Stomach smooth muscle (tissue), 2 donors: Measurements from ENCODE around the gene LONRF2.
"Not testable (repeated sequence)": the region's sequence is repeated elsewhere in the genome, so short reads cannot be mapped to it uniquely, and the experiment has no call there.

ENCODE experiments used
- H3K27ac ChIP-seq: one replicate; pipeline ENCODE4 v1.7.0; 2013; ENCODE audit warnings: mild to moderate bottlenecking, low read length, inconsistent platforms
- H3K27me3 ChIP-seq, 2 donors: one replicate each; pipeline ENCODE4 v1.7.0; 2013; ENCODE audit warnings: low read length in 2 of 2; ENCODE audit not compliant: insufficient read depth in 2 of 2, control insufficient read depth in 1 of 2
- H3K36me3 ChIP-seq, 2 donors: one replicate each; pipeline ENCODE4 v1.7.0; 2013; ENCODE audit warnings: low read length in 2 of 2; ENCODE audit not compliant: control insufficient read depth in 2 of 2, insufficient read depth in 2 of 2
- H3K4me1 ChIP-seq: one replicate; pipeline ENCODE4 v1.7.0; 2013; ENCODE audit warnings: low read length; ENCODE audit not compliant: control insufficient read depth, insufficient read depth
- H3K4me3 ChIP-seq, 2 donors: one replicate each; pipeline ENCODE4 v1.7.0; 2013; ENCODE audit warnings: low read length in 2 of 2
- H3K9ac ChIP-seq, 2 donors: one replicate each; pipeline ENCODE4 v1.7.0; 2013; ENCODE audit warnings: low read length in 2 of 2, mild to moderate bottlenecking in 1 of 2
- H3K9me3 ChIP-seq, 2 donors: one replicate each; pipeline ENCODE4 v1.7.0; 2013; ENCODE audit warnings: low read length in 2 of 2; ENCODE audit not compliant: control insufficient read depth in 2 of 2
- donor health status: healthy.
- donor health status: Pancreatic carcinoma.

LONRF2 gene

GRCh38 chr2:100254646-100255210 is 67.6 kb downstream of the LONRF2 start:
- Histone ChIP-seq H3K9me3 (no peaks in the 10 kb centered on the region), H3K9ac (no peak overlapping the region), H3K4me1 (peaks cover 11% of the 10 kb centered on the region), H3K27me3 (no peaks in the 10 kb centered on the region), H3K4me3 (no peak overlapping the region), H3K27ac (no peak overlapping the region), H3K36me3 (no peaks in the 10 kb centered on the region)

- H3K4me3 ChIP-seq = no peak overlapping the region
- H3K36me3 ChIP-seq = no peaks in the 10 kb centered on the region
- H3K4me1 ChIP-seq = peaks cover 11% of the 10 kb centered on the region
- no peaks in the 10 kb centered on the region for H3K9me3 ChIP-seq
- H3K27me3 ChIP-seq = no peaks in the 10 kb centered on the region
- no peak overlapping the region for H3K27ac ChIP-seq
- H3K9ac ChIP-seq = no peak overlapping the region
Measured at GRCh38 chr2:100253786-100254185, 68.5 kb downstream of the LONRF2 start.

- no peaks in the 10 kb centered on the region for H3K36me3 ChIP-seq
- H3K27me3 ChIP-seq = no peaks in the 10 kb centered on the region
- H3K27ac ChIP-seq = no peak overlapping the region
- no peaks in the 10 kb centered on the region for H3K9me3 ChIP-seq
- no peak overlapping the region for H3K4me3 ChIP-seq
- peaks cover 5% of the 10 kb centered on the region for H3K4me1 ChIP-seq
- no peak overlapping the region for H3K9ac ChIP-seq
Measured at GRCh38 chr2:100252811-100253698, 69.2 kb downstream of the LONRF2 start.

DNA sequence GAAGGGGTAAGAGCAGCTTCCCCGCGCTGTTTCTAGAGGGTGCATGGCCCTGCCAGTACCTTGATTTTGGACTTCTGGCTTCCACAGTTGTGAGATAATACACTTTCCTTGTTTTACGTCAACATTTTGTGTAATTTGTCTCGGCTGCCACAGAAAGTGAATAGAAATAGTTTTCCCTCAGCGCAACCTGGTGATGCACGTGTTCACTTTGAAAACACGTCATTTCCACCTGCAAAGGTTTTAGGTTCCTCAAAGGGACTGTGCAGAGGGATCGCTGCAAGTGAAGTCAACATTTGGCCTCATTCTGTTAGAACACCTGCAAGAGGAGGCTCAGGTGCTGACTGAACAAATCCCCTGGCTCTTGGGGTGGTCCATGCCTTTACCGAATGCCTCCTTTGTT is 71.7 kb downstream of the LONRF2 start:
- no peak overlapping the region for H3K9ac ChIP-seq
- H3K4me1 ChIP-seq = no peaks in the 10 kb centered on the region
- no peaks in the 10 kb centered on the region for H3K36me3 ChIP-seq
- H3K9me3 ChIP-seq = no peaks in the 10 kb centered on the region
- no peaks in the 10 kb centered on the region for H3K27me3 ChIP-seq
- no peak overlapping the region for H3K27ac ChIP-seq
- H3K4me3 ChIP-seq = no peak overlapping the region

DNA sequence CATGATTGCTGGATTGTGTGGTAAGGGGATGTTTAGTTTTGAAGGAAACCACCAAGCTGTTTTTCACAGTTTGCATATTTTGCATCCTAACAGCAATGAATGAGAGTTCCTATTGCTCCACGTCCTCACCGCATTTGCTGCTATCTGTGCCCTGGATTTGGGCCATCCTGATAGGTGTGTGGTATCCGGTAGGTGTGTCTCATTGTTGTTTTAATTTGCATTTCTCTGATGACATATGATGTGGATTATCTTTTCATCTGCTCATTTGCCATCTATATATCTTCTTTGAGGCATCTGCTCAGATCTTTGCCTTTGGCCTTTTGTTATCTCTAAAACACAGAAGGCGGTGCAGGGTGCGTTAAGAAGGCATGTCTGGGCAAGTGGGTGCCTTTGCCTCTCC is 73.3 kb downstream of the LONRF2 start:
- H3K27me3 ChIP-seq = no peaks in the 10 kb centered on the region
- H3K36me3 ChIP-seq = no peaks in the 10 kb centered on the region
- no peak overlapping the region for H3K27ac ChIP-seq
- H3K9me3 ChIP-seq = no peaks in the 10 kb centered on the region
- H3K9ac ChIP-seq = no peak overlapping the region
- H3K4me3 ChIP-seq = no peak overlapping the region
- no peaks in the 10 kb centered on the region for H3K4me1 ChIP-seq

- not testable (repeated sequence) for H3K9ac ChIP-seq, H3K27me3 ChIP-seq, H3K27ac ChIP-seq, H3K9me3 ChIP-seq, H3K36me3 ChIP-seq, H3K4me3 ChIP-seq, H3K4me1 ChIP-seq
Measured at GRCh38 chr2:100248556-100248955, 73.7 kb downstream of the LONRF2 start.

DNA sequence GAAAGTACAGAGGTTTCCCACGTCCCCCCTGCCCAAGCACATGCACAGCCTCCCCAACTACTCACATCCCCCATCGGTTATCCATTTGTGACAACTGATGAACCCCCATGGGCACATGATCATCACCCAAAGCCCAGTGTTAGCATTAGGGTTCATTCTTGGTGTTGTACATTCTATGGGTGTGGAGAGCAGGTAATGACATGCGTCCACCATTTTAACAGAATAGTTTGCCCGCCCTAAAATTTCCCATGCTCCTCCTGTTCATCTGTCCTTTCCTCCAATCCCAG is 74.3 kb downstream of the LONRF2 start:
- H3K27ac ChIP-seq = no peak overlapping the region
- H3K4me1 ChIP-seq = no peaks in the 10 kb centered on the region
- no peaks in the 10 kb centered on the region for H3K36me3 ChIP-seq
- H3K27me3 ChIP-seq = no peaks in the 10 kb centered on the region
- H3K9ac ChIP-seq = no peak overlapping the region
- H3K9me3 ChIP-seq = no peaks in the 10 kb centered on the region
- H3K4me3 ChIP-seq = no peak overlapping the region

GRCh38 chr2:100247256-100248043 is 74.9 kb downstream of the LONRF2 start:
- Histone ChIP-seq H3K27ac (no peak overlapping the region), H3K9ac (no peak overlapping the region), H3K4me1 (no peaks in the 10 kb centered on the region), H3K9me3 (no peaks in the 10 kb centered on the region), H3K4me3 (no peak overlapping the region), H3K36me3 (no peaks in the 10 kb centered on the region), H3K27me3 (no peaks in the 10 kb centered on the region)

DNA sequence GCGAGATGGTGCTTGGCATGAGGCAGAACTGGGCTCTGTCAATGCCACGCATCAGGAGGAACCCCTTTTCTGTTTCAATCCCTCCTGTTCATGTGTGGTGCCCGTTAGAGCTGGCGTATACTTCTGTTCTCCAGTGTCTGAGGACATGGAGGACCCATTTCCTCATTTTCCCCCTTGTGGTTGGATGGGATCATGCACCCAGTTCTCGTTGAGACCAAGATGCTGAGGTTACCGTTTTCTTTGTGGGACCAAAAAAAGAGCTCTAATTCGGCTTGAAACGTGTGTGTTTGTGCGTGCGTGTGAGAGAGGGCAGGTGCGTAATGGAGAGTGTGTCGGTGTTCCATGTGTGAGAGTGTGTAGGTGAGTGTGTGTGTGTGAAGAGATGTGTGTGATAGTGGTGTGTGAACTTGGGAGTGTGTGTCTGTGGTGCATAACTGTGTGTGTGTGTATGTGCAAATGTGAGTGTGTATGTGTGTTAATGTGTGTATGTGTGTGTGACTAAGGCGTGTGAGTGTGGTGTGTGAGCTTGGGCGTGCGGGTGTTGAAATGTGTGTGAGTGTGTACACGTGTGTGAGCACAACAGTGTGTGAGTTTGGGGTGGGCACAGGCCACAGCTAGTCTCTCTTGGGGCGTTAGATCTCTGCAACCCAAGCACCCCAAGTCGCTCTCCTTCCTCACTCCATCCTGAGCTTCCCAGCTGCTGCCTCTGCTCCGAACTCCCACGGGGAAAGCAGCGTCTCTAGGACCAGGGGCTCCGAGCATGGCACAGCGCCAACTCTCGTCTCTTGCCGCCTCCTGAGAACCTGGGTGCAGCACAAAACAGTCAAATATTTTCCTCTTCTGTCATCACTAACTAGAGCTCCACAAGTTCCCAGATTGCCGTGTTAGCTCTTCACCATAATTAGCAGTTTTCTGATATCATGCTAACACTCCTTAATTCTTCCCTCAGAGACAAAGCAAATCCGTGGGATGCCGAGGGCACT is 75.8 kb downstream of the LONRF2 start:
- no peaks in the 10 kb centered on the region for H3K4me1 ChIP-seq

GRCh38 chr2:100245681-100246080 is 76.6 kb downstream of the LONRF2 start:
- H3K27ac ChIP-seq = no peak overlapping the region
- H3K9me3 ChIP-seq = no peaks in the 10 kb centered on the region
- H3K27me3 ChIP-seq = no peaks in the 10 kb centered on the region
- no peak overlapping the region for H3K4me3 ChIP-seq
- H3K9ac ChIP-seq = no peak overlapping the region
- no peaks in the 10 kb centered on the region for H3K36me3 ChIP-seq
- no peaks in the 10 kb centered on the region for H3K4me1 ChIP-seq

More for the DNA sequence above, 75.8 kb downstream of the LONRF2 start:
- no peaks in the 10 kb centered on the region for H3K9me3 ChIP-seq
- no peak overlapping the region for H3K4me3 ChIP-seq
- no peak overlapping the region for H3K27ac ChIP-seq
- H3K36me3 ChIP-seq = no peaks in the 10 kb centered on the region
- H3K27me3 ChIP-seq = no peaks in the 10 kb centered on the region
- H3K9ac ChIP-seq = no peak overlapping the region
